GM12878 (cell line): ENCODE data around the gene ADGRG7. TPM values are rescaled to one million over a fixed set of nuclear protein-coding genes. Genes with fewer than 3 reads are reported as not detected.

Experiments
- ATAC-seq: fragments of 200-7000 bp; cut with Tn5 transposase; 3 replicates; pipeline ENCODE4 v1.9.1; 2020; ENCODE audit warnings: mild to moderate bottlenecking, moderate library complexity
- BruUV-seq: library from RNA; stranded (reverse); fragments of 400-500 nt; replicated peaks from 2 replicates; lab custom pipeline; 2021; lab: Mats Ljungman, UMichigan
- CTCF ChIA-PET: fragments of 300-600 bp; sonication (Branson Sonifier 250); formaldehyde crosslinking; extraction: SDS; loops from one replicate; lab custom pipeline; 2021; ENCODE audit warnings: inconsistent platforms; lab: Yijun Ruan, JAX
- POLR2A ChIA-PET: fragments of 350-600 bp; formaldehyde crosslinking; extraction: SDS; loops from one replicate; lab custom pipeline; 2021; ENCODE audit warnings: inconsistent platforms; lab: Charles Lee
- RAD21 ChIA-PET: fragments of 300-600 bp; sonication (Branson Sonifier 250); formaldehyde crosslinking; loops from one replicate; lab custom pipeline; 2023; ENCODE audit warnings: antibody characterized with exemption; ENCODE audit not compliant: unreplicated experiment; lab: Charles Lee
- SMC1A ChIA-PET: fragments of 300-600 bp; sonication (Branson Sonifier 250); formaldehyde crosslinking; loops from one replicate; lab custom pipeline; 2023; ENCODE audit not compliant: unreplicated experiment, uncharacterized antibody; lab: Charles Lee
- DNase-seq: peaks from one replicate; pipeline ENCODE4 v3.0.0-alpha.2; 2011; ENCODE audit warnings: low read depth, low spot score
- FAIRE-seq: peaks from 3 replicates; lab custom pipeline; 2011; peaks lifted over from hg19 to GRCh38; lab: Jason Lieb, UNC
- H2AFZ ChIP-seq: 2 replicates; pipeline ENCODE4 v1.6.0; 2011; ENCODE audit warnings: low read depth, low read length, control low read depth; ENCODE audit not compliant: control insufficient read depth
- H3K27ac ChIP-seq: 2 replicates; pipeline ENCODE4 v1.5.1; 2011; ENCODE audit warnings: control low read depth; ENCODE audit not compliant: control insufficient read depth, insufficient read depth
- H3K27me3 ChIP-seq, 2 experiments: replicated peaks in 1 of 2; 2 replicates each; pipeline versions ENCODE4 v1.6.0 to v1.6.1; 2011; ENCODE audit warnings: low read length in 1 of 2; ENCODE audit not compliant: control insufficient read depth in 2 of 2, insufficient read depth in 2 of 2
- H3K36me3 ChIP-seq, 2 experiments: 2 replicates each; pipeline ENCODE4 v1.5.1; 2011; ENCODE audit warnings: low read length in 1 of 2; ENCODE audit not compliant: control insufficient read depth in 2 of 2, insufficient read depth in 2 of 2
- H3K4me1 ChIP-seq: 2 replicates; pipeline ENCODE4 v1.6.1; 2011; ENCODE audit warnings: mild to moderate bottlenecking, low read length, moderate library complexity, mixed read lengths; ENCODE audit not compliant: control insufficient read depth, insufficient read depth
- H3K4me2 ChIP-seq: 2 replicates; pipeline ENCODE4 v1.6.0; 2011; ENCODE audit warnings: control low read depth; ENCODE audit not compliant: control insufficient read depth, insufficient read depth
- H3K4me3 ChIP-seq: fragments of 200-600 bp; sonication (generic); 2 replicates; pipeline ENCODE4 v1.5.1; 2016
- H3K79me2 ChIP-seq: 2 replicates; pipeline ENCODE4 v1.6.0; 2011; ENCODE audit warnings: low read length; ENCODE audit not compliant: control insufficient read depth, insufficient read depth
- H3K9ac ChIP-seq: 2 replicates; pipeline ENCODE4 v1.8.0; 2011; ENCODE audit warnings: low read length, control low read depth, mixed read lengths; ENCODE audit not compliant: control insufficient read depth, insufficient read depth
- H3K9me3 ChIP-seq: replicated peaks from 3 replicates; pipeline ENCODE4 v1.5.1; 2011; ENCODE audit warnings: mild to moderate bottlenecking, low read length; ENCODE audit not compliant: control insufficient read depth, insufficient read depth
- H4K20me1 ChIP-seq: 2 replicates; pipeline ENCODE4 v1.6.0; 2011; ENCODE audit not compliant: control insufficient read depth, insufficient read depth
- CBX3 ChIP-seq: fragments of 200-600 bp; sonication (generic); IDR thresholded peaks from 2 replicates; pipeline ENCODE4 v1.6.1; 2016; ENCODE audit warnings: low read depth, borderline replicate concordance
- CUX1 ChIP-seq: IDR thresholded peaks from 2 replicates; pipeline ENCODE4 v1.6.1; 2012; ENCODE audit warnings: improper control_type of control experiment, low read depth, low read length; ENCODE audit not compliant: insufficient replicate concordance
- KLF5 ChIP-seq: fragments of 450-650 bp; IDR thresholded peaks from 2 replicates; pipeline ENCODE4 v1.6.1; 2014; ENCODE audit warnings: mild to moderate bottlenecking; ENCODE audit not compliant: partially characterized antibody
- NR2C1 ChIP-seq: fragments of 450-650 bp; IDR thresholded peaks from 2 replicates; pipeline ENCODE4 v1.6.1; 2017; ENCODE audit warnings: antibody characterized with exemption, mild to moderate bottlenecking, moderate library complexity
- PAX8 ChIP-seq: fragments of 450-650 bp; IDR thresholded peaks from 2 replicates; pipeline ENCODE4 v1.6.1; 2017; ENCODE audit warnings: mild to moderate bottlenecking, moderate library complexity
- ZBTB40 ChIP-seq: fragments of 450-650 bp; IDR thresholded peaks from 2 replicates; pipeline ENCODE4 v1.6.1; 2016; ENCODE audit warnings: mild to moderate bottlenecking, moderate library complexity, borderline replicate concordance
- ZNF622 ChIP-seq: fragments of 450-650 bp; IDR thresholded peaks from 2 replicates; pipeline ENCODE4 v1.6.1; 2017; ENCODE audit warnings: mild to moderate bottlenecking, inconsistent platforms
- WGBS: methylation state at CpG from one replicate; pipeline ENCODE4 v1.1.6; 2016; ENCODE audit warnings: low lambda C conversion rate; ENCODE audit not compliant: insufficient replicate concordance, insufficient coverage; ENCODE audit errors: missing lambda C conversion rate; 5-methylcytosine and 5-hydroxymethylcytosine counted together
- in situ Hi-C: fragments of 300-500 bp; cut with MboI; formaldehyde crosslinking; loops from 9 replicates; pipeline ENCODE4 v1.14.3; 2018; ENCODE audit warnings: mixed read lengths
- intact Hi-C: fragments of 100-400 bp; cut with micrococcal nuclease; formaldehyde crosslinking; loops from one replicate; pipeline ENCODE4 v1.14.2; 2022; ENCODE audit not compliant: unreplicated experiment
- polyA plus RNA-seq, 11 experiments: library from polyadenylated mRNA; depleted of rRNA in 4 of 11; unstranded in 6 of 11; stranded (reverse) in 5 of 11; fragments of >200 nt; fragmentation: Nextera tagmentation in 4 of 11; fragmentation: Illumina TruSeq in 1 of 11; extraction: Ambion mirVana in 4 of 11; extraction: Trizol in 1 of 11; gene quantifications; 1 replicate in 1 of 11; 2 replicates in 10 of 11; pipeline versions ENCODE4 v1.2.1 to v1.2.3, GENCODE V29; 2011 to 2016; ENCODE audit warnings: inconsistent platforms in 2 of 11, missing spikeins in 2 of 11, low read depth in 1 of 11
- total RNA-seq, 4 experiments: library from RNA; depleted of rRNA in 3 of 4; stranded (reverse); fragments of >200 nt in 3 of 4; fragmentation: Illumina TruSeq in 1 of 4; extraction: Trizol in 1 of 4; gene quantifications; 2 replicates each; pipeline versions ENCODE4 v1.2.1 to v1.2.3, GENCODE V29; 2013 to 2021

The ADGRG7 gene
- total and polyA plus RNA-seq, 10 of the 15 experiments (the other 5 are each of a cell fraction or from before 2014, with no cell fraction given), result 0.02 to 0.21 (median 0.14) TPM; not detected in 7

- TF ChIP-seq CUX1, result no peak
- no peak for TF ChIP-seq KLF5
These were observed 30.8 kb upstream of the ADGRG7 start (continued) for GRCh38 chr3:100578646-100579045.

- TF ChIP-seq NR2C1 (no peak), ZBTB40 (no peak), CBX3 (no peak), PAX8 (no peak), ZNF622 (no peak)
- ChIA-PET POLR2A (interaction anchor here (0.9 kb wide), 1 partner anchor 10 kb away, joined by 4 read pairs; no protein-coding TSS in a partner anchor), RAD21 (interaction anchor here (1.4 to 1.6 kb wide), 2 partner anchors 10 to 118 kb away, joined by 5 read pairs; no protein-coding TSS in a partner anchor), SMC1A (interaction anchor here (1.1 to 2.4 kb wide), 4 partner anchors 9 to 117 kb away, joined by 3 to 6 read pairs (median 5); no protein-coding TSS in a partner anchor), CTCF (interaction anchor here (0.9 to 15.4 kb wide), 4 partner anchors 9 to 116 kb away, joined by 3 to 462 read pairs (median 4); no protein-coding TSS in a partner anchor)
- ATAC-seq (no peak), FAIRE-seq (no peak), DNase-seq (no peak)
- Histone ChIP-seq H2AFZ (no peak overlapping the region), H3K4me2 (no peak overlapping the region), H3K27ac (no peak overlapping the region), H3K27me3 (no peaks in the 10 kb centered on the region), H3K9me3 (no peaks in the 10 kb centered on the region; the same call in 2 of the 3 replicates), H3K4me3 (no peak overlapping the region), H3K79me2 (no peaks in the 10 kb centered on the region), H3K36me3 (no peaks in the 10 kb centered on the region), H3K4me1 (no peaks in the 10 kb centered on the region), H3K9ac (no peak overlapping the region), H4K20me1 (no peaks in the 10 kb centered on the region)
- WGBS, result 36% methylated on average over 2 of the region's 2 CpGs
- intact Hi-C loops, result no loop called here
- no TSS peak for BruUV-seq
- in situ Hi-C loops, result no loop called here
These were observed 29.3 kb upstream of the ADGRG7 start for GRCh38 chr3:100580147-100580546.
